Measurements from ENCODE around the gene BCAS3. TPM values are rescaled to one million over a fixed set of nuclear protein-coding genes. Genes with fewer than 3 reads are reported as not detected.

BCAS3 gene
- total RNA-seq, 2 donors from 2014 or later: 44.1 to 71.5 TPM

- H3K27ac ChIP-seq: no peak overlapping the region
- H3K27me3 ChIP-seq: peaks cover 0 to 9% of the 10 kb centered on the region in 2 donors
- H3K4me1 ChIP-seq: peaks cover 41% of the 10 kb centered on the region
- H3K36me3 ChIP-seq (replicated peaks in 1 of 2; ENCODE audit: insufficient read depth in 1 of 2, low read depth in 2 of 2): no peaks in the 10 kb centered on the region
- no peak overlapping the region for H3K4me3 ChIP-seq
- no peak for DNase-seq
- no peaks in the 10 kb centered on the region for H3K9me3 ChIP-seq
- TF ChIP-seq, protein P1, sequence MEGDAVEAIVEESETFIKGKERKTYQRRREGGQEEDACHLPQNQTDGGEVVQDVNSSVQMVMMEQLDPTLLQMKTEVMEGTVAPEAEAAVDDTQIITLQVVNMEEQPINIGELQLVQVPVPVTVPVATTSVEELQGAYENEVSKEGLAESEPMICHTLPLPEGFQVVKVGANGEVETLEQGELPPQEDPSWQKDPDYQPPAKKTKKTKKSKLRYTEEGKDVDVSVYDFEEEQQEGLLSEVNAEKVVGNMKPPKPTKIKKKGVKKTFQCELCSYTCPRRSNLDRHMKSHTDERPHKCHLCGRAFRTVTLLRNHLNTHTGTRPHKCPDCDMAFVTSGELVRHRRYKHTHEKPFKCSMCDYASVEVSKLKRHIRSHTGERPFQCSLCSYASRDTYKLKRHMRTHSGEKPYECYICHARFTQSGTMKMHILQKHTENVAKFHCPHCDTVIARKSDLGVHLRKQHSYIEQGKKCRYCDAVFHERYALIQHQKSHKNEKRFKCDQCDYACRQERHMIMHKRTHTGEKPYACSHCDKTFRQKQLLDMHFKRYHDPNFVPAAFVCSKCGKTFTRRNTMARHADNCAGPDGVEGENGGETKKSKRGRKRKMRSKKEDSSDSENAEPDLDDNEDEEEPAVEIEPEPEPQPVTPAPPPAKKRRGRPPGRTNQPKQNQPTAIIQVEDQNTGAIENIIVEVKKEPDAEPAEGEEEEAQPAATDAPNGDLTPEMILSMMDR (IDR thresholded peaks at IDR 0.05): no peak
- ATAC-seq: no peak
- WGBS, 2 donors: 62 to 70% methylated on average over 5 of the region's 5 CpGs
- intact Hi-C loops (cut with DNase I): loop anchor here (10.0 kb wide), 2 partner anchors 140 to 420 kb away; no protein-coding TSS in a partner anchor
Observed at GRCh38 chr17:61414936-61415251, 737.2 kb downstream of the BCAS3 start.

- H3K4me3 ChIP-seq: no peak overlapping the region
- no peaks in the 10 kb centered on the region for H3K9me3 ChIP-seq
- peaks cover 0 to 2% of the 10 kb centered on the region in 2 donors for H3K27me3 ChIP-seq
- no peak for ATAC-seq
- no peaks in the 10 kb centered on the region for H3K36me3 ChIP-seq (replicated peaks in 1 of 2; ENCODE audit: insufficient read depth in 1 of 2, low read depth in 2 of 2)
- H3K27ac ChIP-seq: no peak overlapping the region
- TF ChIP-seq POLR2A (IDR thresholded peaks at IDR 0.05): no peak
- 88 to 92% methylated on average over 4 to 6 of the region's 6 CpGs for WGBS, 2 donors
- intact Hi-C loops (cut with DNase I): loop anchor here (10.0 kb wide), 2 partner anchors 139 to 419 kb away; no protein-coding TSS in a partner anchor
- H3K4me1 ChIP-seq: peaks cover 34% of the 10 kb centered on the region
- DNase-seq: no peak
Observed at GRCh38 chr17:61415374-61416210, 737.9 kb downstream of the BCAS3 start.

DNA sequence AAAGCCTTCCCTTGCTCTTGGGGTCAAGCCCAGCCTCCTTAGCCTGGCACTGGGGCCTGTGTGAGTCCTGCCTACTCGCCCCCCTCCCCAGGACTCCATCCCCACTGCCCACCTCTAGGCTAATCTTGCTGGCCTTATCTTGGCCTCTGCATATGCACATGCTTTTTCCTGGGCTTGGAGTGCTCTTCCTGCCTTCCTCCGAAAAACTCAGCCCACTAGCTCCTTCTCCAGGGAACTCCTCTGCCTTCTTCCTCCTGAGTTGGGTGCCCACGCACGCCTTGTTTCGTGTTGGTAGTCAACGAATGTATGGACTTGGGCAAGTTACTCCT, 738.5 kb downstream of the BCAS3 start:
- Histone ChIP-seq H3K27ac (no peak overlapping the region), H3K36me3 (replicated peaks in 1 of 2; ENCODE audit: insufficient read depth in 1 of 2, low read depth in 2 of 2) (no peaks in the 10 kb centered on the region), H3K4me3 (no peak overlapping the region), H3K9me3 (no peaks in the 10 kb centered on the region), H3K4me1 (peaks cover 30% of the 10 kb centered on the region), H3K27me3 (no peaks in the 10 kb centered on the region)
- ATAC-seq (no peak), DNase-seq (no peak)
- intact Hi-C loops (cut with DNase I): loop anchor here (10.0 kb wide), 2 partner anchors 139 to 419 kb away; no protein-coding TSS in a partner anchor
- no peak for TF ChIP-seq POLR2A (IDR thresholded peaks at IDR 0.05)
- TF ChIP-seq, protein P1 (IDR thresholded peaks at IDR 0.05): no peak
- WGBS, 2 donors: 89 to 90% methylated on average over 6 of the region's 6 CpGs

- ATAC-seq (peak; percentile 63), DNase-seq (peak; percentile 75 to 82 (median 81))
- intact Hi-C loops (cut with DNase I): loop anchor here (10.0 kb wide), 2 partner anchors 138 to 418 kb away; no protein-coding TSS in a partner anchor
- Histone ChIP-seq H3K4me3 (no peak overlapping the region), H3K4me1 (peaks cover 25% of the 10 kb centered on the region), H3K27ac (no peak overlapping the region), H3K36me3 (replicated peaks in 1 of 2; ENCODE audit: insufficient read depth in 1 of 2, low read depth in 2 of 2) (no peaks in the 10 kb centered on the region), H3K27me3 (no peaks in the 10 kb centered on the region), H3K9me3 (no peaks in the 10 kb centered on the region)
- TF ChIP-seq, protein P1 (IDR thresholded peaks at IDR 0.05): peak; percentile 78 to 95 (median 88)
- no peak for TF ChIP-seq POLR2A (IDR thresholded peaks at IDR 0.05)
- WGBS, 2 donors: 20 to 59% methylated on average over 13 to 32 of the region's 43 CpGs
Observed at GRCh38 chr17:61416540-61417363, 739.1 kb downstream of the BCAS3 start.

DNA sequence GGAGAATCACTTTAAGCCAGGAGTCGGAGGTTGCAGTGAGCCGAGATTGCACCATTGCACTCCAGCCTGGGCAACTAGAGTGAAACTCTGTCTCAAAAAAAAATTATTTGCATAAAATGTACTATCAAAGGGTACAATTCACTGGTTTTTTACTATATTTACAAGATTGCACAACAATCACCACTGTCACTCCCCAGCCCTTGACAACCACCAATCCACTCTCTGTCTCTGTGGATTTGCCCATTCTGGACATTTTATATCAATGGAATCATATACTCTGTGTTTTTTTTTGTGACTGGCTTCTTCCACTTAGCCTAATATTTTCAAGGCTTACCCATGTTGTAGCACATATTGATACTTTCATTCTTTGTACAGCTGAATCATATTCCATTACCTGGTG, 740.8 kb downstream of the BCAS3 start:
- Histone ChIP-seq H3K4me3 (no peak overlapping the region), H3K9me3 (no peaks in the 10 kb centered on the region), H3K4me1 (peaks cover 9% of the 10 kb centered on the region), H3K27ac (no peak overlapping the region), H3K27me3 (no peaks in the 10 kb centered on the region), H3K36me3 (replicated peaks in 1 of 2; ENCODE audit: insufficient read depth in 1 of 2, low read depth in 2 of 2) (no peaks in the 10 kb centered on the region)
- DNase-seq (no peak), ATAC-seq (no peak)
- TF ChIP-seq POLR2A (IDR thresholded peaks at IDR 0.05): no peak
- TF ChIP-seq, protein P1 (IDR thresholded peaks at IDR 0.05): no peak
- intact Hi-C loops (cut with DNase I): loop anchor here (10.0 kb wide), 2 partner anchors 136 to 416 kb away; no protein-coding TSS in a partner anchor
- 86 to 93% methylated on average over 2 of the region's 2 CpGs for WGBS, 2 donors

Data from body of pancreas (tissue), 4 donors.